PC-9 (cell line): ENCODE data around the gene TMEM52B. TPM values are rescaled to one million over a fixed set of nuclear protein-coding genes. Genes with fewer than 3 reads are reported as not detected.

Experiments used
- BruUV-seq: library from RNA; stranded (reverse); fragments of 400-500 nt; replicated peaks from 2 replicates; lab custom pipeline; 2021; lab: Mats Ljungman, UMichigan
- CTCF ChIA-PET: fragments of 300-600 bp; sonication (Branson Sonifier 250); formaldehyde crosslinking; loops from one replicate; lab custom pipeline; 2022; ENCODE audit warnings: antibody characterized with exemption; lab: Charles Lee
- POLR2A ChIA-PET: fragments of 300-600 bp; sonication (Branson Sonifier 250); formaldehyde crosslinking; loops from one replicate; lab custom pipeline; 2022; ENCODE audit warnings: antibody characterized with exemption; ENCODE audit not compliant: unreplicated experiment; lab: Charles Lee
- DNase-seq, 2 experiments: peaks; one replicate each; pipeline versions ENCODE4 v3.0.0 to v3.0.0-alpha.2; 2015 to 2022; ENCODE audit warnings: mixed read lengths in 1 of 2
- H2AFZ ChIP-seq: fragments of 200-600 bp; sonication (generic); 2 replicates; pipeline ENCODE4 v1.8.1; 2017; ENCODE audit warnings: antibody characterized with exemption
- H3F3A ChIP-seq: fragments of 200-600 bp; sonication (generic); 2 replicates; pipeline ENCODE4 v1.8.1; 2017; ENCODE audit warnings: antibody characterized with exemption, mild to moderate bottlenecking, low read depth; ENCODE audit not compliant: insufficient read depth
- H3K27ac ChIP-seq: fragments of 200-600 bp; sonication (generic); 2 replicates; pipeline ENCODE4 v1.6.1; 2016; ENCODE audit warnings: mixed run types
- H3K27me3 ChIP-seq: fragments of 200-600 bp; sonication (generic); 2 replicates; pipeline ENCODE4 v1.6.1; 2016; ENCODE audit warnings: low read depth, mixed run types; ENCODE audit not compliant: insufficient read depth
- H3K36me3 ChIP-seq: fragments of 200-600 bp; sonication (generic); 2 replicates; pipeline ENCODE4 v1.6.1; 2016; ENCODE audit warnings: low read depth, mixed run types
- H3K4me1 ChIP-seq: fragments of 200-600 bp; sonication (generic); replicated peaks from 2 replicates; pipeline ENCODE4 v1.6.1; 2016; ENCODE audit warnings: mixed run types; ENCODE audit not compliant: insufficient read depth
- H3K4me2 ChIP-seq: fragments of 200-600 bp; sonication (generic); 2 replicates; pipeline ENCODE4 v1.6.1; 2017; ENCODE audit warnings: mixed run types
- H3K4me3 ChIP-seq: fragments of 200-600 bp; sonication (generic); 2 replicates; pipeline ENCODE4 v1.6.1; 2016; ENCODE audit warnings: mixed run types
- H3K79me2 ChIP-seq: fragments of 200-600 bp; sonication (generic); 2 replicates; pipeline ENCODE4 v1.6.1; 2017; ENCODE audit warnings: low read depth, mixed run types
- H3K9me2 ChIP-seq: fragments of 200-600 bp; sonication (generic); 2 replicates; pipeline ENCODE4 v1.8.1; 2017; ENCODE audit warnings: mild to moderate bottlenecking; ENCODE audit not compliant: insufficient read depth
- H3K9me3 ChIP-seq: fragments of 200-600 bp; sonication (generic); 2 replicates; pipeline ENCODE4 v1.8.1; 2016; ENCODE audit warnings: low read depth; ENCODE audit not compliant: insufficient read depth
- H4K20me1 ChIP-seq: fragments of 200-600 bp; sonication (generic); 2 replicates; pipeline ENCODE4 v1.8.1; 2017; ENCODE audit not compliant: insufficient read depth
- EZH2 ChIP-seq: fragments of 200-600 bp; sonication (generic); IDR thresholded peaks from 2 replicates; pipeline ENCODE4 v1.8.0; 2017; ENCODE audit warnings: antibody characterized with exemption, low read depth
- intact Hi-C: fragments of 100-400 bp; cut with micrococcal nuclease; formaldehyde crosslinking; loops from one replicate; pipeline ENCODE4 v1.10.0; 2022; ENCODE audit not compliant: unreplicated experiment
- total RNA-seq: library from RNA; stranded (reverse); gene quantifications from 2 replicates; pipeline ENCODE4 v1.2.3, GENCODE V29; 2021
- TF ChIP-seq, protein P1 (sequence below): fragments of 200-600 bp; sonication (generic); conservative IDR thresholded peaks from 2 replicates; pipeline ENCODE4 v1.6.1; 2017; ENCODE audit warnings: mixed run types, antibody characterized with exemption, mild to moderate bottlenecking, moderate library complexity

The TMEM52B gene
- total RNA-seq, 1 experiment from 2014 or later, result 2.6 TPM

DNA sequence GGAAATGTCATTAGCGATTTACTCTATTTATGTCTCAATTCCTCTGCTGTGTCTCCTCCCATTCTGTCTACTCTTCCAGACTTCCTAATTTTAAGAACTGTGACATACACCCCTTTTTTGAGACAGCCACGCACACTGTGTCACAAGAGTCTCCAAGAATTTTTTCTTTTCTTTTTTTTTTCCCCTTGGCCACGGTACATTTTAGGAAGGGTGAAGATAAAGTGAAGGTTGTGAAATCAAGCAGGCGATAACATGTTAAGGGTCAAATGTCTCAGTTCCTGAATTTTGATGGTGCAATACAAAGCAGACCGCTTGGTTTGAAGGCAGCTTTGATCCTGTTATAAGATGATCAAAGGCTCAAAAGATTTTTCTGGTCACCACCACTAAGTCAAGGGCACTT is 11.2 kb upstream of the TMEM52B start:
- Histone ChIP-seq H3F3A (peaks cover 4% of the 10 kb centered on the region; the same call in 1 of the 2 replicates), H3K4me2 (no peak overlapping the region), H3K4me1 (peaks cover 36% of the 10 kb centered on the region), H3K4me3 (no peak overlapping the region), H3K79me2 (no peaks in the 10 kb centered on the region), H3K27ac (no peak overlapping the region), H3K27me3 (no peaks in the 10 kb centered on the region), H2AFZ (no peak overlapping the region), H4K20me1 (no peaks in the 10 kb centered on the region), H3K9me2 (no peaks in the 10 kb centered on the region), H3K9me3 (no peaks in the 10 kb centered on the region), H3K36me3 (no peaks in the 10 kb centered on the region)
- no peak for TF ChIP-seq EZH2
- TF ChIP-seq, protein P1, sequence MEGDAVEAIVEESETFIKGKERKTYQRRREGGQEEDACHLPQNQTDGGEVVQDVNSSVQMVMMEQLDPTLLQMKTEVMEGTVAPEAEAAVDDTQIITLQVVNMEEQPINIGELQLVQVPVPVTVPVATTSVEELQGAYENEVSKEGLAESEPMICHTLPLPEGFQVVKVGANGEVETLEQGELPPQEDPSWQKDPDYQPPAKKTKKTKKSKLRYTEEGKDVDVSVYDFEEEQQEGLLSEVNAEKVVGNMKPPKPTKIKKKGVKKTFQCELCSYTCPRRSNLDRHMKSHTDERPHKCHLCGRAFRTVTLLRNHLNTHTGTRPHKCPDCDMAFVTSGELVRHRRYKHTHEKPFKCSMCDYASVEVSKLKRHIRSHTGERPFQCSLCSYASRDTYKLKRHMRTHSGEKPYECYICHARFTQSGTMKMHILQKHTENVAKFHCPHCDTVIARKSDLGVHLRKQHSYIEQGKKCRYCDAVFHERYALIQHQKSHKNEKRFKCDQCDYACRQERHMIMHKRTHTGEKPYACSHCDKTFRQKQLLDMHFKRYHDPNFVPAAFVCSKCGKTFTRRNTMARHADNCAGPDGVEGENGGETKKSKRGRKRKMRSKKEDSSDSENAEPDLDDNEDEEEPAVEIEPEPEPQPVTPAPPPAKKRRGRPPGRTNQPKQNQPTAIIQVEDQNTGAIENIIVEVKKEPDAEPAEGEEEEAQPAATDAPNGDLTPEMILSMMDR, result no peak
- DNase-seq, result no peak
- no TSS peak for BruUV-seq
- ChIA-PET POLR2A (no interaction called here), CTCF (no interaction called here)
- intact Hi-C loops, result loop anchor here (5.0 kb wide), 1 partner anchor 45 kb away; the partner anchor contains the start of gene GABARAPL1

DNA sequence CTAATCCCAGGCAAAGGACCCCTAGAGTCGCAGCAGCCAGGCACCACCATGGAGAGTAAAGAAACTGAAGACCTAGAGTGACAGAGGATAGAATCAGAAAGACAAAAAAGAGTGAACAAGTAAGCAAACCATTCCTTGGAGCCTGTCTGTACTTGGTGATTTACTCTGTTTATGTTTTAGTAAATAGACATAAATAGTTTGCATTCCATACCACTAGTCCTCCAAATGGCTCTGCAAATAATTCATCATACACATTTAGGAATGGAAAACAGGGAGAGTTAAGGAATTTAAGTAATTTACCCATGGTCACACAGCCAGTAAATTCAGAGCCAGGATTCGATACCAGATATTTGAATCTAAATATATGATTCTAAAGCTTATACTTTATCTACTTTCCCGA is 9.7 kb upstream of the TMEM52B start:
- Histone ChIP-seq H3K36me3 (no peaks in the 10 kb centered on the region), H3K9me3 (no peaks in the 10 kb centered on the region), H3K79me2 (no peaks in the 10 kb centered on the region), H3K27me3 (no peaks in the 10 kb centered on the region), H3K27ac (peak overlapping the region; percentile 41), H3F3A (peaks cover 4% of the 10 kb centered on the region; the same call in 1 of the 2 replicates), H3K4me3 (no peak overlapping the region), H3K4me1 (peaks cover 37% of the 10 kb centered on the region), H3K9me2 (no peaks in the 10 kb centered on the region), H4K20me1 (no peaks in the 10 kb centered on the region), H3K4me2 (peak overlapping the region; percentile 40), H2AFZ (no peak overlapping the region)
- no peak for TF ChIP-seq EZH2
- TF ChIP-seq, protein P1, result no peak
- no TSS peak for BruUV-seq
- POLR2A ChIA-PET, result interaction anchor here (0.6 to 1.6 kb wide), 3 partner anchors 15 to 45 kb away, joined by 3 to 11 read pairs (median 3); no protein-coding TSS in a partner anchor
- peak in 1 of 2 experiments; percentile 67 for DNase-seq
- intact Hi-C loops, result loop anchor here (5.0 kb wide), 1 partner anchor 43 kb away; the partner anchor contains the start of gene GABARAPL1
- CTCF ChIA-PET, result interaction anchor here (1.7 to 2.0 kb wide), 2 partner anchors 16 to 21 kb away, joined by 4 to 12 read pairs; no protein-coding TSS in a partner anchor

- Histone ChIP-seq H4K20me1 (no peaks in the 10 kb centered on the region), H3K79me2 (no peaks in the 10 kb centered on the region), H3K4me1 (peaks cover 37% of the 10 kb centered on the region), H3K9me3 (no peaks in the 10 kb centered on the region), H3K36me3 (no peaks in the 10 kb centered on the region), H3F3A (peaks cover 4% of the 10 kb centered on the region; the same call in 1 of the 2 replicates), H2AFZ (no peak overlapping the region), H3K27me3 (no peaks in the 10 kb centered on the region), H3K4me2 (peak overlapping the region; percentile 40; the same call in 1 of the 2 replicates), H3K9me2 (no peaks in the 10 kb centered on the region), H3K27ac (peak overlapping the region; percentile 41), H3K4me3 (no peak overlapping the region)
- ChIA-PET CTCF (interaction anchor here (0.7 to 2.0 kb wide), 4 partner anchors 10 to 138 kb away, joined by 4 to 12 read pairs (median 6); no protein-coding TSS in a partner anchor), POLR2A (interaction anchor here (0.6 to 1.6 kb wide), 8 partner anchors 17 to 549 kb away, joined by 3 to 18 read pairs (median 8); no protein-coding TSS in a partner anchor)
- TF ChIP-seq EZH2, result no peak
- TF ChIP-seq, protein P1, result no peak
- intact Hi-C loops, result no loop called here
- BruUV-seq, result no TSS peak
- peak in 1 of 2 experiments; percentile 82 for DNase-seq
Measured at GRCh38 chr12:10170216-10170615, 8.6 kb upstream of the TMEM52B start.
